Activated CD8-positive, alpha-beta memory T cell treated with anti-CD3 and anti-CD28 coated beads, Interleukin-2, amount 10 ng/mL, durations not matched to agents 7 days and 5 days (primary cell): ENCODE data around the gene MPP4. TPM values are rescaled to one million over a fixed set of nuclear protein-coding genes. Genes with fewer than 3 reads are reported as not detected.
A peak's percentile ranks its signal among the peaks of the same experiment; 100 is the strongest.
"Not testable (repeated sequence)": the region's sequence is repeated elsewhere in the genome, so short reads cannot be mapped to it uniquely, and the experiment has no call there.

ENCODE experiments used
- ATAC-seq: fragments of 150-1000 bp; cut with Tn5 transposase; one replicate; pipeline ENCODE4 v1.10.0; 2021; ENCODE audit warnings: moderate library complexity
- CTCF ChIA-PET: fragments of 350-600 bp; sonication (Branson Sonifier 250); formaldehyde crosslinking; loops from one replicate; lab custom pipeline; 2021; ENCODE audit warnings: antibody characterized with exemption; lab: Charles Lee
- DNase-seq: peaks from one replicate; pipeline ENCODE4 v3.0.0-alpha.2; 2020
- H3K27ac Mint-ChIP-seq: one replicate; pipeline ENCODE4 v1.8.0; 2021; ENCODE audit warnings: mild to moderate bottlenecking, mixed read lengths
- H3K27me3 Mint-ChIP-seq: one replicate; pipeline ENCODE4 v1.8.0; 2021; ENCODE audit warnings: mixed read lengths
- H3K36me3 Mint-ChIP-seq: one replicate; pipeline ENCODE4 v1.8.0; 2021; ENCODE audit warnings: mild to moderate bottlenecking, mixed read lengths
- H3K4me1 Mint-ChIP-seq: one replicate; pipeline ENCODE4 v1.8.0; 2021; ENCODE audit warnings: mixed read lengths
- H3K4me3 Mint-ChIP-seq: one replicate; pipeline ENCODE4 v1.8.0; 2021; ENCODE audit warnings: mild to moderate bottlenecking, moderate library complexity, mixed read lengths
- H3K9me3 Mint-ChIP-seq: one replicate; pipeline ENCODE4 v1.8.0; 2022; ENCODE audit warnings: low read depth, mixed read lengths
- total RNA-seq, 2 experiments: library from RNA; stranded (reverse); gene quantifications; one replicate each; pipeline ENCODE4 v1.2.3, GENCODE V29; 2021

MPP4 gene
- total RNA-seq, 2 experiments from 2014 or later = not detected

- CTCF ChIA-PET = interaction anchor here (1.0 kb wide), 1 partner anchor 14 kb away, joined by 4 read pairs; no protein-coding TSS in a partner anchor
- DNase-seq = no peak
- Mint-ChIP-seq H3K4me3 (no peak overlapping the region), H3K9me3 (no peaks in the 10 kb centered on the region), H3K4me1 (peaks cover 7% of the 10 kb centered on the region), H3K36me3 (peaks cover 7% of the 10 kb centered on the region), H3K27ac (no peak overlapping the region), H3K27me3 (no peaks in the 10 kb centered on the region)
- no peak for ATAC-seq
These were observed 972 bp upstream of the MPP4 start for GRCh38 chr2:201699416-201699815.

GRCh38 chr2:201697899-201698298, 545 bp downstream of the MPP4 start:
- CTCF ChIA-PET = no interaction called here
- Mint-ChIP-seq H3K36me3 (peaks cover 2% of the 10 kb centered on the region), H3K9me3 (no peaks in the 10 kb centered on the region), H3K4me3 (no peak overlapping the region), H3K27me3 (no peaks in the 10 kb centered on the region), H3K4me1 (peaks cover 3% of the 10 kb centered on the region), H3K27ac (no peak overlapping the region)
- ATAC-seq (no peak), DNase-seq (no peak)

GRCh38 chr2:201696151-201696659, 2.2 kb downstream of the MPP4 start:
- ATAC-seq (no peak), DNase-seq (no peak)
- H3K36me3 Mint-ChIP-seq = peaks cover 2% of the 10 kb centered on the region
- CTCF ChIA-PET = no interaction called here
- H3K27ac Mint-ChIP-seq = no peak overlapping the region
- H3K27me3 Mint-ChIP-seq = no peaks in the 10 kb centered on the region
- no peak overlapping the region for H3K4me3 Mint-ChIP-seq
- H3K4me1 Mint-ChIP-seq = peaks cover 3% of the 10 kb centered on the region
- no peaks in the 10 kb centered on the region for H3K9me3 Mint-ChIP-seq

- no peaks in the 10 kb centered on the region for H3K4me1 Mint-ChIP-seq
- H3K27ac Mint-ChIP-seq = no peak overlapping the region
- no peak for ATAC-seq
- H3K9me3 Mint-ChIP-seq = no peaks in the 10 kb centered on the region
- no peak overlapping the region for H3K4me3 Mint-ChIP-seq
- no peak for DNase-seq
- H3K27me3 Mint-ChIP-seq = peaks cover 45% of the 10 kb centered on the region
- no peaks in the 10 kb centered on the region for H3K36me3 Mint-ChIP-seq
- CTCF ChIA-PET = interaction anchor here (1.1 kb wide), 1 partner anchor 14 kb away, joined by 4 read pairs; no protein-coding TSS in a partner anchor
These were observed 13.3 kb downstream of the MPP4 start for GRCh38 chr2:201685156-201685555.

GRCh38 chr2:201680743-201681142, 17.7 kb downstream of the MPP4 start:
- no peaks in the 10 kb centered on the region for H3K36me3 Mint-ChIP-seq
- ATAC-seq (no peak), DNase-seq (no peak)
- no peaks in the 10 kb centered on the region for H3K4me1 Mint-ChIP-seq
- no peak overlapping the region for H3K27ac Mint-ChIP-seq
- no peak overlapping the region for H3K4me3 Mint-ChIP-seq
- H3K27me3 Mint-ChIP-seq = peaks cover 26% of the 10 kb centered on the region
- CTCF ChIA-PET = interaction anchor here (1.0 kb wide), 1 partner anchor 13 kb away, joined by 3 read pairs; no protein-coding TSS in a partner anchor
- no peaks in the 10 kb centered on the region for H3K9me3 Mint-ChIP-seq

GRCh38 chr2:201678401-201678800, 20.0 kb downstream of the MPP4 start:
- H3K9me3 Mint-ChIP-seq = no peaks in the 10 kb centered on the region
- ATAC-seq (no peak), DNase-seq (no peak)
- CTCF ChIA-PET = no interaction called here
- H3K27me3 Mint-ChIP-seq = peaks cover 20% of the 10 kb centered on the region
- H3K27ac Mint-ChIP-seq = no peak overlapping the region
- H3K4me1 Mint-ChIP-seq = peaks cover 14% of the 10 kb centered on the region
- no peak overlapping the region for H3K4me3 Mint-ChIP-seq
- no peaks in the 10 kb centered on the region for H3K36me3 Mint-ChIP-seq

- Mint-ChIP-seq H3K9me3 (no peaks in the 10 kb centered on the region), H3K4me3 (no peak overlapping the region), H3K27me3 (peaks cover 31% of the 10 kb centered on the region), H3K4me1 (peaks cover 23% of the 10 kb centered on the region), H3K27ac (no peak overlapping the region), H3K36me3 (no peaks in the 10 kb centered on the region)
- ATAC-seq (no peak), DNase-seq (no peak)
- CTCF ChIA-PET = no interaction called here
These were observed 23.0 kb downstream of the MPP4 start for GRCh38 chr2:201675454-201675853.

GRCh38 chr2:201674794-201675193, 23.6 kb downstream of the MPP4 start:
- CTCF ChIA-PET = no interaction called here
- DNase-seq = no peak
- H3K4me3 Mint-ChIP-seq = no peak overlapping the region
- no peaks in the 10 kb centered on the region for H3K36me3 Mint-ChIP-seq
- H3K27me3 Mint-ChIP-seq = peaks cover 36% of the 10 kb centered on the region
- ATAC-seq = no peak
- no peaks in the 10 kb centered on the region for H3K9me3 Mint-ChIP-seq
- no peak overlapping the region for H3K27ac Mint-ChIP-seq
- H3K4me1 Mint-ChIP-seq = peaks cover 23% of the 10 kb centered on the region

GRCh38 chr2:201674298-201674697, 24.1 kb downstream of the MPP4 start:
- DNase-seq = no peak
- peak; percentile 42 for ATAC-seq
- no peaks in the 10 kb centered on the region for H3K36me3 Mint-ChIP-seq
- H3K27me3 Mint-ChIP-seq = peaks cover 36% of the 10 kb centered on the region
- CTCF ChIA-PET = no interaction called here
- peaks cover 23% of the 10 kb centered on the region for H3K4me1 Mint-ChIP-seq
- H3K27ac Mint-ChIP-seq = no peak overlapping the region
- H3K4me3 Mint-ChIP-seq = no peak overlapping the region
- no peaks in the 10 kb centered on the region for H3K9me3 Mint-ChIP-seq

- Mint-ChIP-seq H3K36me3 (no peaks in the 10 kb centered on the region), H3K27ac (no peak overlapping the region), H3K9me3 (no peaks in the 10 kb centered on the region), H3K4me1 (peaks cover 23% of the 10 kb centered on the region), H3K4me3 (no peak overlapping the region), H3K27me3 (peaks cover 36% of the 10 kb centered on the region)
- no peak for DNase-seq
- ATAC-seq = no peak
- CTCF ChIA-PET = no interaction called here
These were observed 24.9 kb downstream of the MPP4 start for GRCh38 chr2:201673546-201673945.

- H3K36me3 Mint-ChIP-seq, H3K27ac Mint-ChIP-seq, ATAC-seq, H3K9me3 Mint-ChIP-seq, DNase-seq, CTCF ChIA-PET, H3K4me3 Mint-ChIP-seq: not testable (repeated sequence)
- Mint-ChIP-seq H3K27me3 (peaks cover 30% of the 10 kb centered on the region), H3K4me1 (peaks cover 23% of the 10 kb centered on the region)
These were observed 27.2 kb downstream of the MPP4 start for GRCh38 chr2:201671205-201671604.

GRCh38 chr2:201669865-201670264, 28.6 kb downstream of the MPP4 start:
- CTCF ChIA-PET = no interaction called here
- no peak for DNase-seq
- Mint-ChIP-seq H3K27ac (no peak overlapping the region), H3K4me1 (peaks cover 19% of the 10 kb centered on the region), H3K36me3 (no peaks in the 10 kb centered on the region), H3K4me3 (no peak overlapping the region), H3K9me3 (no peaks in the 10 kb centered on the region), H3K27me3 (peaks cover 30% of the 10 kb centered on the region)
- no peak for ATAC-seq

GRCh38 chr2:201668402-201668910, 30.0 kb downstream of the MPP4 start:
- Mint-ChIP-seq H3K36me3 (no peaks in the 10 kb centered on the region), H3K9me3 (no peaks in the 10 kb centered on the region), H3K4me1 (peaks cover 10% of the 10 kb centered on the region), H3K4me3 (no peak overlapping the region), H3K27me3 (peaks cover 32% of the 10 kb centered on the region), H3K27ac (no peak overlapping the region)
- CTCF ChIA-PET = no interaction called here
- ATAC-seq (no peak), DNase-seq (no peak)

- H3K4me1 Mint-ChIP-seq = no peaks in the 10 kb centered on the region
- no peaks in the 10 kb centered on the region for H3K9me3 Mint-ChIP-seq
- H3K27ac Mint-ChIP-seq = no peak overlapping the region
- CTCF ChIA-PET = no interaction called here
- H3K36me3 Mint-ChIP-seq = no peaks in the 10 kb centered on the region
- H3K4me3 Mint-ChIP-seq = no peak overlapping the region
- ATAC-seq = no peak
- DNase-seq = no peak
- peaks cover 7% of the 10 kb centered on the region for H3K27me3 Mint-ChIP-seq
These were observed 34.1 kb downstream of the MPP4 start for GRCh38 chr2:201664334-201664733.
